GM19452 (cell line): ENCODE results near the gene CACNG4.

Source experiments
- ATAC-seq: cut with Tn5 transposase; IDR thresholded peaks from one replicate; pipeline ENCODE4 v1.9.1; 2021; ENCODE audit not compliant: unreplicated experiment

The CACNG4 gene

DNA sequence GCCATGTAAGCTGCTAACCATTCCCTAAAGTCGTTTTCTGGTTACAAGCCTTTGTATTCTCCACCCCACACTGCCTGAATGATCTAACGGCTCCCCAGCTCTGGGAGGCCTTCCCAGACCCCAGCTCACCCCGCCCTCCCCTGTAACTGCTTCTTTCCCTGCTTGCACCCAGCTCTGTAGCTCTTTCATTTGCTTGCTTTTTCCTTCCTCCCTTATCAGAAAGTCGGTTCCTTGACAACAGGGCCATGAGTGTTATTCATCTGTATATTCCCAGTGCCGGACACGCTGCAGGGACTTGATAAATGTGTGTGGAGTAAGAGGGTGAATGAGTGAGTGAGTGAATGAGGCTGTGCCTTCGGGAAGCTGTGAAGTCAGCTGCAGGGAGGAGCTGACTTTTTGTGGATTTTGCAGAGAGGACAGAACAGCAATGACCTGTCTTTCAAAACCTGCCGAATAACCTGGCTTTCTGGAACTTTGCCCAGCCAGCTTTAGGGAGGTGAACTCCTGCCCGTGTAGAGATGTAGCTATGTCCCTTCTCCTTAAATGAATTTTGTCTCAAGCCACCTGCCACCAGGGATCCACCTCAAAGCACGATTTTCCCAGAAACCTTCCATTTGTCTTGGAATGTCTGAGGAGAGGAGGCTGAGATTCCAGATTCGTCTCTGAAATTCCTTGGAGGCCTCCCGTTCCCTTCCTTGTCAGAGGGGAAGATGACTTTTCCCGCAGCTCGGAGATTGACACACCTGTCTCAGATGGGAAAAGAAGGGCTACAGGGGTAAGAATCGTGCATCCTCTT, 20.0 kb upstream of the CACNG4 start:
- ATAC-seq, result no peak

GRCh38 chr17:66945147-66945835, 19.2 kb upstream of the CACNG4 start:
- no peak for ATAC-seq

DNA sequence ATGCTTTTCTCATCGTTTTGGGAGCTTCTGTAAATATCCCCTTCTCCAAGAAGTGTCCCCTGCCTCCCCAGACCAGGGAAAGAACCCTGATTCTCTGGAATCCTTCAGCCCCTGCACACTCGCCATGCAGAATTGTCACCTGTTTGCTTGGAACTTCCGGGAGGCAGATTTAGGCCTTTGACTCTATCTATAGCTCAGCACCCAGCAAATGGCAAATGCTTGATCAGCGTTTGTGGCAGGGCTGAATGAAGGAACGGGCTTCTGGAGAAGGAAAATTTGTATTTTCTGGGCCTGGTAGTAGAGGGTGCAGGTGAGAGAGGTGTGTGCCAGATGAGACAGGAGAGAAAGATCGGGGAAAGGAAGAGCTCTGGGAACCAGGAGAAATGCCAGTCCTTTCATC, 18.3 kb upstream of the CACNG4 start:
- ATAC-seq, result no peak

DNA sequence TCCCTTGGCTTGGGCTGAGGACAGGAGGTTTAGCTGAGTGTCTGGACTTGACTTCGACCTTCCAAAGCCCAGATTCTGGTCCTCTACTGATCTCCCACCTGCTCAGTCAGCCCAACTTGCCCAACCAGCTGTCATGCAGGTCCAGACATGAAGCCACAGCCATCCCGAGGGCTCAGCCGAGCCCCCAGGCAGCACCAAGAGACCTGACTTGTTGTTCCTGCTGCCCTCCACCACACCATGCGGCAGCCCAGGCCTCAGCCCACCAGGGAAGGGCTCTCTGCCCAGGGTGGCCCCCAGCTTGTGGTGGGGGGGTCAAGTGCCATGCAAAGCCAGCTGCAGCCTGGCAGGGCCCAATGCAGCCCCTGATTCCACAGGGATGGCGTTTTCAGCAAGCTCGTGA, 17.2 kb upstream of the CACNG4 start:
- no peak for ATAC-seq

GRCh38 chr17:66948061-66948750, 16.3 kb upstream of the CACNG4 start:
- no peak for ATAC-seq

- no peak for ATAC-seq
Measured at GRCh38 chr17:66949501-66949900, 15.0 kb upstream of the CACNG4 start.

DNA sequence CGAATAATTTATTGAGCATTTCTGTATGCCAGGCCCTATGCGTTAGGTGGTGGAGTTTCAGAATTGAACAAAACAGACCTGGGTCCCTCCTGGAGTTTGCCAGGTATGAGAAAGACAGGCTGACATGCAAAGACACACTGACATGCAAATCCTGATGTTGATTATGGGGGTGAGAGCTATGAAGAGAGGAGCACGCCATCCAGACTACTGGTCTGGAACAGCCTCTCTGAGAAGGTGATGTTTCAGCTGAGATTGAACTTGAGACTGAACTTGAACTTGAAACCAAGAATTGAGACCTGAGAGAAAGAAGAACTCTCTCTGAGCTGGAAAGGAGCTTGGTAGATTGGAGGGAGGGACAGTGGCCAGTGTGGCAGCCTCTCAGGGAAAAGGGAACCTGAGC, 14.2 kb upstream of the CACNG4 start:
- no peak for ATAC-seq

DNA sequence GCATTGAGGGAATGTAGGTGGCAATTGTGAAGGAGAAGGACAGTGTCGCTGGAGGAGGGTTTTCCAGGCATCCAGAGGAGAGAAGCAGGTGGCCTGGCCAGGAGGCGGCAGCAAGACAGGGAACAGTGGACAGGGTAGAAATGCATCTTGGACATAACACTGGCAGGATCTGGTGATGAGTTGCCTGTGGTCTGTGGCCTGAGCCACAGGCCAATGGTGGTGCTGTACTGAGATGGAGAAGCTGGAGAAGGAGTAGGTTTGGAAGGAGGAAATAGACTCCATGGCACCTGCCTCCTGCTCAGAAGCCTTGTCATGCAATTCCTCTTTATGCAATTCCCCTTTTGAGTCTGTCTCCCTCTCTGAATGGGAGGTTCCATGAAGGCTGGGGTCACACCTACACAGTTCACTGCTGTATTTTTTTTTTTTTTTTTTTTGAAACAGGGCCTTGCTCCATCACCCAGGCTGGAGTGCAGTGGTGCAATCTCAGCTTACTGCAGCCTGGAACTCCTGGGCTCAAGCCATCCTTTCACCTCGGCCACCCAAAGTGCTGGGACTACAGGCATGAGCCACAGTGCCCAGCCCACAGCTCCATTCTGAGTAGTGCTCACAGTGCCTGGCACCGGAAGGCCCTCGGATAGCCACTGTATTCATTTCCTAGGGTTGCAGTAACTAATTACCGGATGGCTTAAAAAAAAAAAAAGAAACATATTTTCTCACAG, 13.5 kb upstream of the CACNG4 start:
- ATAC-seq, result no peak

DNA sequence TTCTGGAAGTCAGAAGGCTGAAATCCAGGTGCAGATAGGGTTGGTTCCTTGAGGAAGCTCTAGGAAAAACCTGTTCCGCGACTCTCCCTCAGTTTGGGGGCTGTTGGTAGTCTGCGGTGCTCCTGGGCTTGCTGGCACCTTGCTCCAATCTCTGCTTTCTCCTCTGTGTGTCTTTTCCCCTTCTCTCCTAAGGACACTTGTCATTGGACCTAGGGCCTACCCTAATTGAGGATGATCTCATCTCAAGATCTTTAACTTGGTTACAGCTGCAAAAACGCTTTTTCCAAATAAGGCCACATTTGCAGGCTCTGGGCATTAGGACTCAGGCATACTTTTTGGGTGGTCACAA, 12.9 kb upstream of the CACNG4 start:
- ATAC-seq, result no peak

- no peak for ATAC-seq
Measured at GRCh38 chr17:66952031-66952524, 12.4 kb upstream of the CACNG4 start.

- ATAC-seq, result no peak
Measured at GRCh38 chr17:66952681-66953629, 11.6 kb upstream of the CACNG4 start.

DNA sequence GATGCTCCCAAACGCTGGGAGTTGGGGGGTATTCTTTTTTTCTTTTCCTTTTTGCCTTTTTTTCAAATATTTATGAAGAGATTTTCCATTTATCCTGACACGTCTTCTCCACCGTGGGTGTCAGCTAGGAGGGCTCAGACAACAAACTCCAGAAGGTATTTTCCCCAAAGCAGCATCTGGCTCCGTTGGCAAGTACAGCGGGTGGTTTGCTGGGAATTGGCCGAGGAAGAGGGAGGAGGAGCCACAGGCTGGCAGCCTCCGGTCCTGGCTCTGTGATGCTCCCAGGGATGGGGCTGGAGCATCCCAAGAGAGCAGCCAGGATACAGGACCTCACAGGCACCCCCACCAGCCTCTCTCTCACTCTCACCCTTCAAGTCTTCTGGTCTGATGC, 10.9 kb upstream of the CACNG4 start:
- no peak for ATAC-seq

- no peak for ATAC-seq
Measured at GRCh38 chr17:66954632-66955031, 9.9 kb upstream of the CACNG4 start.

DNA sequence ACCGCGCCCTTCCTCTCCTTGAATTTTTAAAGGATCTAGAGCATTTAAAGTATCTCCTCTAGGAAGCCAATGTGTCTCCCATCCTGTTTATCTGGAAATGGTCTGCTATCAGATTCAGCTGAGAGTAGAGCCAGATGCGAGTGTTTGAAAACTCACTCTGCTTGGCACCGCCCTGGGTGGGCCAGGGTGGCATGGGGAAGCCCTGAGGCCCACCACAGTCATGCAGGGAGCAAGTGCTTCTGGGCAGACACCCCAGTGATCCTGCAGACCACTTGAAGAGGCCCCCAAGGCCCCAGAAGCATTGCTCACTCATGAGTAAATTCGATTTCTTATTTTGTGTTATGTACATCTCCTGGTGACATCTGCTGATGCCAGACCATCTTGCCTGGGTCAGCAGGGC, 8.7 kb upstream of the CACNG4 start:
- no peak for ATAC-seq

DNA sequence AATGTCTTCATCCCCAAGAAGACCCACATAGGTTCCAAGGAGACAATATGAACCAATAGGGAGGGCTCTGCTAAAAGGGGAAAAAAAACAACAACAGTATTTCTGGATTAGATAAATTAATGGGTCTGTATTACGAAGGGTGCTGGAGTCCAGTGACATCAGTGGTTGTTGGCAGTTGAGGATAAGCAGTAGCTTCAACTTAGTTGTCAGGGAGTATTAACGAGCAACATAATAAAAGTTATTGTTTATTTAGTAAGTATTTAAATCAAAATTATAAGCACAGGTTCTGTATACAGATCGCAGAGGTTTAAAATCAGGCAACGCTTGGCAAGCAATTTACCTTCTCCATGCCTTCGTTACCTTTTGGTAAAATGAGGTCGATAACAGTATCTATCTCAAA, 7.6 kb upstream of the CACNG4 start:
- ATAC-seq, result no peak

DNA sequence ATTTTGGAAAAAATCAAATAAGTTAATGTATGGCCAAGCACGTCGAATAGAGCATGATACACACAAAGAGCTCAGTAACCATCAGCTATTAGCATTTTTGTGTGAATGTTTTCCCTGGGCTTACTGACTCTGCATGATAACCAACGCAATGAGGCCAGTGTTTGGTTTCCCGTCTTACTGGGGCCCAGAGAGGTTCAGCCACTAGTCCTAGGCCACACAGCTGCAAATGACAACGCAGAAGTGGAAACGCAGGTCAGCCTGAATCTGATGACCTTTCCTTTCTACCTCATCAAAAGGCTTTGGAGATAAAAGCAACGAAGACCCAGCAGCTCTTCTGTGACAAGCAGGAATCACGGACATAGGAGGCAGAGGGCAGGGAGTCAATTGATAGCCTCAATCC, 7.2 kb upstream of the CACNG4 start:
- ATAC-seq, result no peak

DNA sequence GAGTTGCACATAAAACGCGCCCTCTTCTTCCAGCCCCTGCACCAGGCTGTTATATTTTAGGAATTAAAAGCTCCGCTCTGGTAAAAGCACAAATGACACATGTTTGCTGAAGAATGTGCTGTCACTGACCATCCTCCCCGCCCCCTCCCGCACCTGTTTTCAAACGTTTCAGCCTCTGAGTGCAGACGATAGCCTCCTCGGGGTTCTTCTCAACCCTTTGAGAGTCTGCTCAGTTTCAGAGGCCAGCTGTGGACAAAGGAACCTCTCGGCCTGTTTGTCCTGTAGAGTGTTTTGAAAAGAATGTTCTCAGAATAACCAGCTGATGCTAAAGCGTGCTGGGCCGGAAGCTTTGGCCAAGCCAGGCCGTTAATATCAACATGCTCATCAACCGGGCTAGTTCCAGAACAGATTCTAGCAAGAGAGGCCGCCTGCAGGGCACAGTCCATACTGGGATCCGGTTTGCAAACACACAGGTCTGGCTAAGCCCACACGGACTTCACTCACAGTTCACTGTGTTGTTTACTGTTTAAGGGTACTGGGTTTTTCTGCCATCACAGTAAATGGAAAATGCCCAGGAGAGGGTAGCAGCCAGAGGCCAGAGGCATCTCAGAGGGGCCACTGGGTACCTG, 6.4 kb upstream of the CACNG4 start:
- ATAC-seq, result no peak

DNA sequence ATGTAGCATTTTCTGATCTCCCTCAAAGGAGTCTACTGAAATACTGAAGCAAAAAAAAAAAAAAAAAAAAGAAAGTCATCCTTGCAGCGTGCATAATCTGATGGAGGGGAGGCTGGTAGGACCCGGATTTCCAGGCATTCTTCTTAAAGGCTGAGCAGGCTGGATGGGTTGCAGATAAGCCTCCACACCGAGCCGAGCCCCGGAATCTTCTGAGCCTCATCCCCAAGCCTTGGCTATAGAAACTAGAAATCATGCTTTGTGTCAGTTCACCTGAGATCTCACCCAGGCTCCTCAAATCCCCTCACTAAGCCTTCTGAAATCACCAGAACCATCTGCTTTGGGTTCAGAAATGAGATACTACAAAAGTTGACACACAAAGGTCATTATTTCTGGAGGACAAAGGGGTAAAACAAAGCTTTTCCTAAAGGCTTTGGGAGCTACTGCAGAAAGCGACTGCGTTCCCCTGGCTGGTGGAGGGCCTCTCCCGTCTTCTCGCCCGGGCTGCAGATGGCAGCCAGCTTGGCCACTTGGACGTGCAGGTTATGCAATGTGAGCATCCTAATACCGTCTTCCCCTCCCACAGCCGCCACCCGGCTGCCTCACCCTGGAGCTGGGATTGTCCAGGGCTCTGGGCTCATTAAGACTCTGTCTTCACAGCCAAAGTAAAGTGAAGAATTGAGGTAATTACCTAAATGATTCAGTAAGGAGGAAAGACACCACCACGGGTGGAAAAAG, 4.7 kb upstream of the CACNG4 start:
- no peak for ATAC-seq

DNA sequence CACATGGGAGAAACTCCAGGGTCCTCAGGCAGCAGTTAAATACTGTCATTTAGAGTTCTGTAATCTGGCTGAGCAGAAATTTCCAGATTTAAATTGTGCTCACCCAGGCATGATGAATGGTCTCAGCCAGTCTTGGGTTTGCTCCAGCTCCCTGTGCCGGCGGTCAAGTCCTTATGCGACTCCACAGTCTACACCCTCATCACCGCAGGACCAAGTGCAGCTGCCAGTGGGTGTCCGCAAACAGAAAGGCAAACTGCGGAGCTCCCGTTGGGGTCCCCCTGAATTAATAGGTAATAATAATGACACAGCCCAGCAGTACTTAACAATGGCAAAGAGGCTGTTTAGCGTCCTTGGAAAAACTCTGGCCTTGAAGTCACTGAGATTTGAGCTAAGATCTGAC, 3.9 kb upstream of the CACNG4 start:
- no peak for ATAC-seq
